ENCODE data around the gene CHL1.

DNA sequence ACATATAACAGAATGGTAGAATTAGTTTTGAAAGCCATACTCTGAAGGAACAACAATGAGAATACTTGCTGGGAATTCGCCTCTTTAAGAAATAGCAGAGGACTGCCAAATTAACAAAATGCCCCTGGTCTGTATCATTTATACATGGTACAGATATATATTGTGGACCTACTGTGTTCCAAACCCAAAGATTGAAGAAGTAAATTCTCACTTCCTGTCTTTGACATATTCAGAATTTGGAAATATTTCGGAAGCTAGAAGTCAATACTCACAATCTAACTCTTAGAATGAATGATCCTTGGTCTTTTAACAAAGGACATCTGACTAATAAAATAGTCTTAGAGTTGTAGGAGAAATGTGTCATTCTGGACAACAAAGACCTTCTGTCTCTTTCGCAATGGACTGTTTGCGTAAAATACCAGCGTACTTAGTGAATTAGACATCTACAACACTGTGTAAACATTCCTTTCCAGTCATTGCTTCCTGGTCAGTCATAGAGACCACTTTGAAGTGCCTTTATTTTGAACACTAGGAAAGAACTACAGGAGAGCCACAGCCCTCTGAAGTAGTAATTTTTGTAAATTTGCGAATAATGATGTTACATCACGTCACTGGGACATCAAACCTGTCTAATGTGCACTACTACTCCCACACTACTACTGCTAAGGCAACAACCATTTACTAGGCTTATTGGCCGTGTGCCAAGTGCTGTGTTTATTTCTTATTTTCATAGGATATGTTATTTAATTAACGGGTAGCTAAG, 68.0 kb downstream of the CHL1 start:
- TF ChIP-seq, protein P1, sequence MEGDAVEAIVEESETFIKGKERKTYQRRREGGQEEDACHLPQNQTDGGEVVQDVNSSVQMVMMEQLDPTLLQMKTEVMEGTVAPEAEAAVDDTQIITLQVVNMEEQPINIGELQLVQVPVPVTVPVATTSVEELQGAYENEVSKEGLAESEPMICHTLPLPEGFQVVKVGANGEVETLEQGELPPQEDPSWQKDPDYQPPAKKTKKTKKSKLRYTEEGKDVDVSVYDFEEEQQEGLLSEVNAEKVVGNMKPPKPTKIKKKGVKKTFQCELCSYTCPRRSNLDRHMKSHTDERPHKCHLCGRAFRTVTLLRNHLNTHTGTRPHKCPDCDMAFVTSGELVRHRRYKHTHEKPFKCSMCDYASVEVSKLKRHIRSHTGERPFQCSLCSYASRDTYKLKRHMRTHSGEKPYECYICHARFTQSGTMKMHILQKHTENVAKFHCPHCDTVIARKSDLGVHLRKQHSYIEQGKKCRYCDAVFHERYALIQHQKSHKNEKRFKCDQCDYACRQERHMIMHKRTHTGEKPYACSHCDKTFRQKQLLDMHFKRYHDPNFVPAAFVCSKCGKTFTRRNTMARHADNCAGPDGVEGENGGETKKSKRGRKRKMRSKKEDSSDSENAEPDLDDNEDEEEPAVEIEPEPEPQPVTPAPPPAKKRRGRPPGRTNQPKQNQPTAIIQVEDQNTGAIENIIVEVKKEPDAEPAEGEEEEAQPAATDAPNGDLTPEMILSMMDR (IDR thresholded peaks at IDR 0.05), result no peak
- no peak for TF ChIP-seq POLR2A (IDR thresholded peaks at IDR 0.05)

Data from Peyer's patch (tissue), 4 donors.